ENCODE results near the gene HOXB9. TPM values are rescaled to one million over a fixed set of nuclear protein-coding genes. Genes with fewer than 3 reads are reported as not detected.
A peak's percentile ranks its signal among the peaks of the same experiment; 100 is the strongest.

Gene HOXB9
- total and polyA plus RNA-seq, 2 of the 13 experiments (the other 11 are each of a cell fraction or from before 2014, with no cell fraction given) = not detected

- no peak for TF ChIP-seq FIP1L1 (IDR thresholded peaks at IDR 0.05; ENCODE audit: borderline replicate concordance, insufficient read depth, low read depth, low read length)
- TF ChIP-seq NAIF1 (CRISPR knock-in tag; IDR thresholded peaks at IDR 0.05; ENCODE audit: borderline replicate concordance) = no peak
- no peak for TF ChIP-seq AFF4 (CRISPR knock-in tag; IDR thresholded peaks at IDR 0.05)
- TF ChIP-seq CBX2 (IDR thresholded peaks at IDR 0.05; ENCODE audit: low read depth, low read length) = no peak
- TF ChIP-seq CBX2 (CRISPR knock-in tag; IDR thresholded peaks at IDR 0.05; ENCODE audit: low read depth) = no peak
Observed at GRCh38 chr17:48606892-48607614, 19.1 kb downstream of the HOXB9 start (continued).

- no peaks in the 10 kb centered on the region for H3K9me3 ChIP-seq (ENCODE audit: low read length)
- intact Hi-C loops (cut with micrococcal nuclease; ENCODE audit: unreplicated experiment) (no loop called here), in situ Hi-C loops (cut with HindIII; ENCODE audit: extremely low pct_ligation_motif_present, low pct_unique_long_range_greater_than_20kb) (no loop called here)
- FAIRE-seq (no peak), ATAC-seq (no peak), DNase-seq (ENCODE audit: low spot score) (no peak)
- H3K9ac ChIP-seq (ENCODE audit: insufficient read depth, low read depth, low read length) = no peak overlapping the region
- H3K36me3 ChIP-seq (replicated peaks in 1 of 2; ENCODE audit: control insufficient read depth in 1 of 2, insufficient read depth in 2 of 2, low read length in 2 of 2) = no peaks in the 10 kb centered on the region
- no peak overlapping the region for H3K4me2 ChIP-seq (ENCODE audit: low read depth, low read length)
- H3K79me2 ChIP-seq (ENCODE audit: insufficient read depth, low read length) = no peaks in the 10 kb centered on the region
- 37% methylated on average over 41 of the region's 41 CpGs for WGBS (ENCODE audit: low lambda C conversion rate)
- peaks cover 2% of the 10 kb centered on the region; the same call in 1 of the 2 replicates for H4K20me1 ChIP-seq (ENCODE audit: insufficient read depth, low read length)
- ChIA-PET POLR2A (no interaction called here), CTCF (ENCODE audit: low intra/inter-chr PET ratio, low total read pairs) (no interaction called here)
- H3K27ac ChIP-seq (ENCODE audit: extremely low read length, insufficient read depth, low read length) = no peak overlapping the region
- TF ChIP-seq CBX2 (IDR thresholded peaks at IDR 0.05; ENCODE audit: low read depth, low read length) (peak; percentile 88), CBX2 (CRISPR knock-in tag; IDR thresholded peaks at IDR 0.05; ENCODE audit: low read depth) (no peak), ATM (IDR thresholded peaks at IDR 0.05; ENCODE audit: borderline replicate concordance) (no peak), ZBTB10 (CRISPR knock-in tag; IDR thresholded peaks at IDR 0.05; ENCODE audit: borderline replicate concordance) (no peak), EZH2 (conservative IDR thresholded peaks at IDR 0.05; ENCODE audit: low read depth, low read length) (peak; percentile 21; the same call in 1 of the 2 replicates)
- H3K4me1 ChIP-seq (ENCODE audit: insufficient read depth, low read length) = peaks cover 24% of the 10 kb centered on the region
- H3K4me3 ChIP-seq (replicated peaks in 1 of 3; ENCODE audit: insufficient read depth in 1 of 3, low read depth in 2 of 3, low read length in 3 of 3) = no peak overlapping the region
- BruUV-seq (replicated peaks) = no TSS peak
- no peak overlapping the region for H2AFZ ChIP-seq (ENCODE audit: low read length)
- H3K27me3 ChIP-seq (ENCODE audit: control insufficient read depth in 1 of 2, insufficient read depth in 2 of 2, low read length in 2 of 2) = peaks cover 22 to 95% of the 10 kb centered on the region in 2 experiments; a peak in 4 of 5 replicates
Observed at GRCh38 chr17:48605991-48606891, 19.9 kb downstream of the HOXB9 start.

All from HepG2 (cell line).